ENCODE measurements around the gene SHROOM2.

- no peak for TF ChIP-seq NFRKB (IDR thresholded peaks at IDR 0.05)
- no peak for TF ChIP-seq FOXK2 (IDR thresholded peaks at IDR 0.05)
- no peak for TF ChIP-seq PKNOX1 (IDR thresholded peaks at IDR 0.05)
- TF ChIP-seq SP1 (IDR thresholded peaks at IDR 0.05), result no peak
Measured at GRCh38 chrX:9785944-9786797, at the start of gene SHROOM2.
